Esophagus muscularis mucosa (tissue), 4 donors: ENCODE data around the gene CYS1.

Experiments used
- EP300 ChIP-seq: sonication (generic); formaldehyde crosslinking; IDR thresholded peaks from one replicate; pipeline ENCODE4 v1.6.1; 2017; ENCODE audit warnings: antibody characterized with exemption
- POLR2A ChIP-seq: fragments of 450-650 bp; IDR thresholded peaks from one replicate; pipeline ENCODE4 v1.6.1; 2017; ENCODE audit warnings: antibody characterized with exemption, moderate library complexity, mild to moderate bottlenecking, low read depth
- POLR2AphosphoS5 ChIP-seq, 2 donors: sonication (generic); formaldehyde crosslinking; IDR thresholded peaks; one replicate each; pipeline ENCODE4 v1.6.1; 2017; ENCODE audit warnings: antibody characterized with exemption in 2 of 2
- TF ChIP-seq, protein P1 (sequence below), 3 experiments: fragments of 200-600 bp in 2 of 3; fragments of 450-650 bp in 1 of 3; sonication (generic) in 2 of 3; IDR thresholded peaks; one replicate each; pipeline ENCODE4 v1.5.1; 2017 to 2019; ENCODE audit warnings: antibody characterized with exemption in 3 of 3, mild to moderate bottlenecking in 2 of 3, moderate library complexity in 1 of 3

- TF ChIP-seq, protein P1, sequence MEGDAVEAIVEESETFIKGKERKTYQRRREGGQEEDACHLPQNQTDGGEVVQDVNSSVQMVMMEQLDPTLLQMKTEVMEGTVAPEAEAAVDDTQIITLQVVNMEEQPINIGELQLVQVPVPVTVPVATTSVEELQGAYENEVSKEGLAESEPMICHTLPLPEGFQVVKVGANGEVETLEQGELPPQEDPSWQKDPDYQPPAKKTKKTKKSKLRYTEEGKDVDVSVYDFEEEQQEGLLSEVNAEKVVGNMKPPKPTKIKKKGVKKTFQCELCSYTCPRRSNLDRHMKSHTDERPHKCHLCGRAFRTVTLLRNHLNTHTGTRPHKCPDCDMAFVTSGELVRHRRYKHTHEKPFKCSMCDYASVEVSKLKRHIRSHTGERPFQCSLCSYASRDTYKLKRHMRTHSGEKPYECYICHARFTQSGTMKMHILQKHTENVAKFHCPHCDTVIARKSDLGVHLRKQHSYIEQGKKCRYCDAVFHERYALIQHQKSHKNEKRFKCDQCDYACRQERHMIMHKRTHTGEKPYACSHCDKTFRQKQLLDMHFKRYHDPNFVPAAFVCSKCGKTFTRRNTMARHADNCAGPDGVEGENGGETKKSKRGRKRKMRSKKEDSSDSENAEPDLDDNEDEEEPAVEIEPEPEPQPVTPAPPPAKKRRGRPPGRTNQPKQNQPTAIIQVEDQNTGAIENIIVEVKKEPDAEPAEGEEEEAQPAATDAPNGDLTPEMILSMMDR (IDR thresholded peaks at IDR 0.05) = no peak
- TF ChIP-seq POLR2AphosphoS5 (IDR thresholded peaks at IDR 0.05) (no peak), EP300 (no peak), POLR2A (no peak)
Observed at GRCh38 chr2:10071595-10071994, 8.6 kb downstream of the CYS1 start.
